ENCODE results near the gene TEX22.

TEX22 gene

GRCh38 chr14:105444859-105445258 is 46.5 kb downstream of the TEX22 start:
- DNase-seq: no peak

- DNase-seq: no peak
Measured at GRCh38 chr14:105445290-105445689, 47.0 kb downstream of the TEX22 start.

- no peak for DNase-seq
Measured at GRCh38 chr14:105445901-105446845, 47.8 kb downstream of the TEX22 start.

GRCh38 chr14:105446971-105447370 is 48.6 kb downstream of the TEX22 start:
- DNase-seq: no peak

- DNase-seq: no peak
Measured at GRCh38 chr14:105447651-105448640, 49.6 kb downstream of the TEX22 start.

- DNase-seq: no peak
Measured at GRCh38 chr14:105448706-105449111, 50.4 kb downstream of the TEX22 start.

GRCh38 chr14:105449276-105450122 is 51.2 kb downstream of the TEX22 start:
- DNase-seq: no peak

- DNase-seq: no peak
Measured at GRCh38 chr14:105450123-105450505, 51.8 kb downstream of the TEX22 start.

GRCh38 chr14:105450864-105451720 is 52.8 kb downstream of the TEX22 start:
- DNase-seq: no peak

- DNase-seq: no peak
Measured at GRCh38 chr14:105452963-105453362, 54.6 kb downstream of the TEX22 start.

GRCh38 chr14:105453847-105454246 is 55.5 kb downstream of the TEX22 start:
- no peak for DNase-seq

- no peak for DNase-seq
Measured at GRCh38 chr14:105455086-105455640, 56.8 kb downstream of the TEX22 start.

- DNase-seq: no peak
Measured at GRCh38 chr14:105455766-105456660, 57.7 kb downstream of the TEX22 start.

- no peak for DNase-seq
Measured at GRCh38 chr14:105456736-105457617, 58.6 kb downstream of the TEX22 start.

- DNase-seq: no peak
Measured at GRCh38 chr14:105458010-105458409, 59.7 kb downstream of the TEX22 start.

- no peak for DNase-seq
Measured at GRCh38 chr14:105458571-105458970, 60.2 kb downstream of the TEX22 start.

GRCh38 chr14:105460116-105460515 is 61.8 kb downstream of the TEX22 start:
- no peak for DNase-seq

- DNase-seq: no peak
Measured at GRCh38 chr14:105460616-105461015, 62.3 kb downstream of the TEX22 start.

- no peak for DNase-seq
Measured at GRCh38 chr14:105461903-105462302, 63.6 kb downstream of the TEX22 start.

Measured in NCI-H2227 treated with DMSO at 0.1 percent for 48 hours (cell line).